SK-N-MC (cell line): ENCODE measurements around the gene SUN2.

ENCODE experiments used
- EZH2 ChIP-seq: fragments of 200-600 bp; sonication (generic); IDR thresholded peaks from one replicate; pipeline ENCODE4 v1.6.1; 2017; ENCODE audit warnings: antibody characterized with exemption
- POLR2AphosphoS5 ChIP-seq: IDR thresholded peaks from 2 replicates; pipeline ENCODE4 v1.6.1; 2012; ENCODE audit warnings: mild to moderate bottlenecking, low read depth, low read length, borderline replicate concordance

GRCh38 chr22:38700789-38701628 lies 54.8 kb downstream of the SUN2 start, which contains the start of gene JOSD1:
- TF ChIP-seq POLR2AphosphoS5 (peak; percentile 85), EZH2 (no peak)
